NCI-H2081 (cell line): Measurements from ENCODE around the gene LRCH3.
"Not testable (repeated sequence)": the region's sequence is repeated elsewhere in the genome, so short reads cannot be mapped to it uniquely, and the experiment has no call there.

ENCODE experiments used
- DNase-seq, 2 experiments: peaks; one replicate each; lab custom pipeline; 2025; lab: John Stamatoyannopoulos, UW

Gene LRCH3

GRCh38 chr3:197886052-197886451, 95.0 kb downstream of the LRCH3 start:
- DNase-seq = not testable (repeated sequence)

GRCh38 chr3:197887430-197888053, 96.5 kb downstream of the LRCH3 start:
- DNase-seq = not testable (repeated sequence)

DNA sequence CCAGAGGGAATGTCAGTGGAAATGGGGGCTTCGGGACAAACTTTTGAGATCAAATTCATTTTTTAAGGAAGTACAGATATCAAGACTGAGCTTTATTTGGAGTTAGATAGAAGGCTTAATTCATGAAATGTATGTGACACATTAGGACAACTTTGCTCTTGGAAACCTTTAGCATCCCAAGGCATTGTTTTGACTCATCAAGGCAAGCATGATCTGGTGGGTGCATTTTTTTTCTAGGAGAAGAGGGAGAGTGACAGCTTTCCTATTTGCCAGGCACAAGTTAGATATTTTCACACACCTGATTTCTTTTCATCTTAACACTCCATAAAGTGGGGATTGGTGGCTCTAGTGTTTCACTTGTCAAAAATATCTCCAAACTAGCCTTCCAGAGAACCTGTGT, 97.5 kb downstream of the LRCH3 start:
- DNase-seq = no peak

DNA sequence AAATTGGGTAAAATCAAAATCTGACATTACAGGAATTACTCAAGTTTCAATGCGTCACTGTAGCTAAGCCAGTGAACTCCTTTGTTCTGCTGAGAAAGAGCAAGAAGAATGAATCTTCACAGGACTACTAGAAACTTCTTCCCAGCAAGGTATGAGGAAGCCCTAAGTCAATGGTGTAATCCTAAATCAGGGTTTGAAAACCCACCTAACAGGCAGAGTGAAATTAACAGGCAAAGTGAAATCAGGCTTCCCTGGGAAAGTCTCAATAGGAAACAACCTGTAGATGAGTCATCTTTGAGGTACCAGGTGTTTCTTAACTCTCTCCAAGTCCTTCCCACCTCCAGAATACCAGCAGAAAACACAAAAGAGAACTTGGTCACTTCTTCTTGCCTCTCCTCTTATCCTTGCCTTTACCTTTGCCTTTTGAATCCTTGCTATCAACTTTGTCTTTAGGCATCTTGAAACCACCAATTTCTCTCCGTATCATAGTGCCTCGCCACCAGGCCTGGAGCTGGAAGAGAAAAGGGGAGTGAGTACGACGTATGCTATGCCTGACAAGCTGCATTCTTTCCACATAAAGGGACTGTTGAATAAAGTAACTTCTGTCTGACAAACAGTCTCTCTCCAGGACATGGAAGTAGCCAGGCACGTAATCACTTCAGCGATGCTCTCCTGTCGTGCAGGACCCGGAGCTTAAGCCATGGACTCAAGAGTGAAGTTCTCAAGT, 98.3 kb downstream of the LRCH3 start:
- DNase-seq = no peak

DNA sequence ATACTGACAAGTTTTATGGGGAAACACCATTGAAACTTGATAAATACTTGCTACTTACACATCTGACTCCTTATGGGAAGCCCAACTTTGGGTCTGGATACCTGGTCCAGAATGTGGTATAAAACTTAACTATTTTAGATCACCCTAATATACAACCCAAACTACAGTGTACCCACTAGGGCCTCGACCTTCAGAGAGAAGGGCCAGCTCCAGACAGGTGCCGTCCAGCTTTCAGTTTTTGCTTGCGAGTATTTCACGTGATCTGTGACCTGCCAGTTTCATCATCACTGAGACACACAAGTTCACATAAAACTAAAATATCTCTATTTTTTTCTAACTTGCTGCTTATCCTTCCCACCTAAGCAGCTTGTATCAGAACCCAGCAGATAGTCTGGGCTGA, 99.6 kb downstream of the LRCH3 start:
- DNase-seq = no peak

GRCh38 chr3:197892162-197892561, 101.1 kb downstream of the LRCH3 start:
- no peak for DNase-seq

DNA sequence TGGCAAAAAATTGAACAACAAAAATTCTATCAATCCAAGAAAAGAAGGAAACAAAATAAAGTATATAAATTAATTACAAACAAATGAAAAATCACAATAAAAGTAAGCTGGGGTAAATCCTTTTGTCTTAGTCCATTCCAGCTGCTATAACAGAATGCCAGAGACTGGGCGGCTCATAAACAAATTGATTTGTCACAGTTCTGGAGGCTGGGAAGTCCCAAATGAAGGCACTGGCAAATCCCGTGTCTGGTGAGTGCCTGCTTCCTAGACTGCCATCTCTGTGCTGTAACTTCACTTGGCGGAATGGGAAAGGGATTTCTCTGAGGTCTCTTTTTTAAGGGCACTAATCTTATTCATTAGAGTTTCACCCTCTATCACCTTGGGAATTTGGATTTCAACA, 105.4 kb downstream of the LRCH3 start:
- no peak for DNase-seq

- no peak for DNase-seq
Observed at GRCh38 chr3:197899833-197900478, 108.9 kb downstream of the LRCH3 start.

- DNase-seq = no peak
Observed at GRCh38 chr3:197901626-197902025, 110.6 kb downstream of the LRCH3 start.

DNA sequence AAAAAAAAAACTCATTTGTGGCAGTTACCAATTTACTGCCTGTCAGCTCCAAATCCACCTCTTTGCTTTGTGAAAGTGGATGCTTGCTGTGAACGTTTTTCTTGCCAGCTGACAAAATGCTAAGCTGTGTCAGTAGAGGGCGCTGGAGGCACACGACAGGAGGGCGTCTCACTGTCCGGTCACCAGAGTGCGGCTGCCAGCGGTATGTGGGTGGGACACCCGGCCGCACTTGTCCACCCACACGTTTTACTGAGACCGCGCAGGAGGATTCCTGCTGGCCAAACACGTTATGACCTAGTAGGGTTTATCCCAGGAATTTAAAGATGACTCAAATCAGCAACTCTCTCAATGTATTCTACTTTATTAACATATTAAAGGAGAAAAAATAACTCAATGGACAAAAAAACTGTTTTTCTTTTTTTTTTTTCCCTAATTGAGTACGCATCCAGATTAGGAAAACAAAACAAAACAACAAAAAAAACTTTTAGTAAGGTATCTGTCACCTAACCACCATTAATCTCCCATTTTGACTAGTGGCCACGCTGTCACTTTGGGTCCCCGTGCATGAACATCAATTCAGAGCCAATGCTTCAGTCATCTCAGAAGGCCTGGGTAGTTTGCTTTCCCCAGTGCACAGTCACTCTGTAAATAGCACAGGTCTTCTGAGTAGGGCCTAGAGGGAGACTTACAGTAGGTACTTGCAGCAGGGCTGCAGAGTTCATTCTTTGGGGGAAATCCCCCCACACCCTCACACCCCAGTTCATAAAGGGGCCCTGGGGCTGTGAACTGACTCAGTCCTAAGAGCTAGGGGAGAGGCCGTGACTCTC, 115.2 kb downstream of the LRCH3 start:
- DNase-seq = peak; percentile 80 to 86

GRCh38 chr3:197906850-197907187, 115.8 kb downstream of the LRCH3 start:
- no peak for DNase-seq

- no peak for DNase-seq
Observed at GRCh38 chr3:197907196-197907595, 116.1 kb downstream of the LRCH3 start.

DNA sequence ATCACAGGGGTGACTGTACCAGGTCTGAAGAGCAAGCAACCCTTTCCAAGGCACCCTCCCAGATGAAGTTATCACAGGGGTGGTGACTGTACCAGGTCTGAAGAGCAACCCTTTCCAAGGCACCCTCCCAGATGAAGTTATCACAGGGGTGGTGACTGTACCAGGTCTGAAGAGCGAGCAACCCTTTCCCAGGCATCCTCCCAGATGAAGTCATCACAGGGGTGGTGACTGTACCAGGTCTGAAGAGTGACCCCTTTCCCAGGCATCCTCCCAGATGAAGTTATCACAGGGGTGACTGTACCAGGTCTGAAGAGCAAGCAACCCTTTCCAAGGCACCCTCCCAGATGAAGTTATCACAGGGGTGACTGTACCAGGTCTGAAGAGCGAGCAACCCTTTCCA, 117.5 kb downstream of the LRCH3 start:
- DNase-seq = not testable (repeated sequence)

DNA sequence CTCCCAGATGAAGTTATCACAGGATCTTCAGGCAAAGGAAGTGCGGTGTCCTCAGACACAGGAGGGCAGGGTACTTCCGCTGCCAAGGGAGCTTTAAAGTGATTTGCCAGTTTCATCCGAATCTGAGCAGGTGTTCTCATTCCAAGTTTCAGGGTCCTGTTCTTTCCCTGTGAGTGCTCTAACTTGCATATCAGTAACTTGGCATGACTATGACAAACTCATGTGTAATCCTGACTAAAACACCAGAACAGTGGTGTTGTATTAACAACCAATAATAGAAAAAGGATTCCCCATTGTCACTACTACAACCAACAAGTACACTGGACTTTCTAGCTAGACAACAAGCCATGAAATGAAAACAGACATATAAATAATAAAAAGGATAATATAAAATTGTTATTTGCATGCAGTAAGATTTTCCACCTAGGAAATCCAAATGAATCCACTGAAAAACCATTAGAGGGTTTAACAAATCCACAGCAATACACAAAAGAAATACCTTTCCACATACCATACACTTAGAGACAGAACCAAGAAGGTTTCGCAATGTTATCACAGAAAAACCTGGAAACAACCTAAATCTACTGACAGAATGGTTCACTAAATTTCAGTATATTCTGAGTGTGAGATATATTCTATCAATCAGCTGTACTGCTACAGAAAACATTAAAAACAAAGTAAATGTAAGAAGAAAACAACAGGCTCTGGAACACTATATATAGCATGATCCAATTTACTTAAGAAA, 118.1 kb downstream of the LRCH3 start:
- DNase-seq = no peak

DNA sequence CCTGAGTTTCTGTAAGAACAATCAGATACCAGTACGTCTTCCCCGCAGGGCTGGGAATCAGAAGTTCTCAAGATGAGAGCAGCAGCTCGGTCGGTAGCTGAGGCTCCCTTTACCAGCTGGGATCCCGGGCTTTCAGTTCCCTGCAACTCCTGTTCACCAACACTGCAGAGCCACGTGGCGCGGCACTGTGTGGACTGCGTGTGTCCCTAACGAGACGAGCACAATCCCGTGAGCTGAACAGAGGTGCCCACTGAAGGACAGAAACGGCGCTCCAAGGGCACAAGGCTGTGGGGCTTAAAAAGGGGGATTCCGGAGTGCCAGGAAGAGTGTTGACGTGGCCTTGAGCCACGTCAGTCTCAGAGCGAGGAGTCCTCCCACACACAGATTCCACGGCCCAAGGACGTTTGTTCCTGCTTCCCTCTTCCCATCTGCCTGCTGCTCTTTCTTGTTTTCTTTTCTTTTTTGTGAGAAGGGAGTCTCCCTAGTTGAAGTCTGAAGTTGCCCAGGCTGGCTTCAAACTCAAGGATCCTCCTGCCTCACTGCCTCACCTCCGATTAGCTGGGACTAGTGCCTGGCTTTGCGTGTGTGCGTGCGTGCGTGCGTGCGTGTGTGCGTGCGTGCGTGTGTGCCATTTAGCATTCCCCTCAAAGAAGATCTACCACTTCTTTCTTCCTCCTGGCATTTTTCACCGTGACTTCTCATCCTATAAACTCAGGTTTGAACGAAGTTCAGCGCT, 121.9 kb downstream of the LRCH3 start:
- DNase-seq = no peak

DNA sequence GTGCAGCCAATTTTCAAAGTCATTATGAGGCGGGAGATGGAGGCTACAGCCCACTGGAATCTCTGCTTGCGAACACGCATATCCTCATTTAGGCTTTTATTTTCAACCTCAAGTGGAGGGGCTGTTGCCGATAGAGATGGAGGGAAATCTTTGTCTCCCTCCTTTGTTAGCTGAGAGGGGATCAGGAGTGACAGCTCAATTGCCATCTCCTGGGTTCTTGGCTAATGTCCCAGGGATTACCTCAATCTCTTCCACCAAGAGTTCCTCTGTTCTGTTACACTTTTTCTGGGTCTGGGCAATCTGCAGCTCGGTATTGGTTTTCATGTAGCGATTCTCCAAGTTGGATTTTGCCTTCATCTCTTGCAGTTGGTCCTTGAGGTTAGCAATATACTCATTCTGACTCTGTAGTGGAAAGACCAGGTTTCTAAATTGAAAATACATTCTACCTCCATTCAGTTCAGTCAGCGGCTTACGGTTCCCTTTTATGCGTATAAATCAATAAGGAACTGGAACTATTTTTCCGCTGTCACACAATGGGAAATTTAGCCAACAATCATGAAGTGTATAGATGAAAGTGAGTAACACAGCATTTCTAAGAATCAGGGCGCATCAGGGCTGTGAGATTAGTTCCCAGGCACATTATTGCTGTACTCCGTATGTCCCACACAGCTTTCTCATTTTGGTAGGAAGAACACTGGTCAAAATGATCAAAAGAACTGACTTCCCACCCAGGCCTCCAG, 122.8 kb downstream of the LRCH3 start:
- DNase-seq = no peak

- not testable (repeated sequence) for DNase-seq
Observed at GRCh38 chr3:197921429-197922275, 130.6 kb downstream of the LRCH3 start.

- DNase-seq = no peak
Observed at GRCh38 chr3:197926418-197926817, 135.4 kb downstream of the LRCH3 start.

GRCh38 chr3:197927578-197927977, 136.5 kb downstream of the LRCH3 start:
- not testable (repeated sequence) for DNase-seq
